T-helper 1 cell (primary cell): ENCODE results near the gene C1orf35.

Source experiments
- DNase-seq, 5 donors: peaks; one replicate each; pipeline ENCODE4 v3.0.0-alpha.2; 2012 to 2020

Gene C1orf35

DNA sequence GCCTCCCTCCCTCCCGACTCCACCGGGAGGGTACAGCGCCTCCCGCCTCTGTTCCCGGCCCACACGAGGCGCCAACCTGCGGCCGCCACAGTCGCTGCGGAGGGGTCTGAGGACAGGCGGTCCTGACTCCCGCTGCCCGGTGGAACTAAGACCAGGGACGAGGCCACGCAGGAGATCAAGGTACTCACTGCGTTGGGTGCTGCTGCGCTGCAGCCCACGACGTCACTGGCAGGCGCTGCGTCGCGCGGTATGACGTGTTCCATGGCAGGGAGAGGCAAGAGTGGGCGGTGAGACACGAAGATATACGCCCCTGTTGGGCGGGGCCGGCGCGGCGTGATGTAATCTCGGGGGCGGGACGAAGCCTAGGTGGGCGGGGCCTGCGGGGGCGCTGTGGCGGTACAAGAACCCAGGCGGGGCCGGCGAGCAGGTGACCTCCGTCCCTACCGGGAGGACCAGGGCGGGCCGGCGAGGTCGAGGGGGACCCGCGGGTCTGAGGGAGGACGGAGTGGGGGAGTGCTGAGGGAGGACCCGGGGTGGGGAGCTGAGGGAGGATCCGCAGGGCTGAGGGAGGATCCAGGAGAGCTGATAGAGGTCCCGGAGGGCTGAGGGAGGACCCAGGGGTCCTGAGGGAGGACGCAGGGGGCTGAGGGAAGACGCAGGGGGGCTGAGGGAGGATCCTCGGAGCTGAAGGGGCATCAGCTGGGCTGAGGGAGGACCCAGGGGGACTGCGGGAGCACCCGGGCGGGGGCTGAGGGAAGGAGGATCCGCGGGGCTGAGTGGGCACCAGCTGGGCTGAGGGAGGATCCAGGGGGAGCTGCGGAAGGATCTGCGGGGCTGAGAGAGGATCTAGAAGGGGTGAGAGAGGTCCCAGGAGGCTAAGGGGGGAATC is 6.2 kb upstream of the C1orf35 start, which contains the start of gene MRPL55:
Gene MRPL55 (minus strand): TSS at position 227 of the 889 bp plus-strand sequence. CDS start 1,039 bp downstream, outside the sequence.
- DNase-seq = peak; percentile 96 to 98 (median 97)

DNA sequence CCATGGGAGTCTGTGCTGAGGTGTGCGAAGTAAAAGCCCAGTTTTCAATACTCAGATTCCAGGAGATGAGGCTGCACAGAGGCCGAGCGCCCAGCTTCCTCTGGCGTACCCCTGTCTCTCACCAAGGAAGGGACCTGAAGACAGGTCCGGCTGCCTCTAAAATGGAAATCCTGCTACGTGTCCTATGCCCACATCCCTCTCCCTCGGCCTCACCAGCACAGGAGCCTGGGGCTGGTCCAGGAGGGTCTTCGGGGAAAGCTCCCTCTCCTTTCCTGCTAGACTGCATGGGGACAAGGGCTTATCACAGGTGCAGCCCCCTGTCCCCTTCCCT is 5.6 kb upstream of the C1orf35 start:
- DNase-seq = no peak

DNA sequence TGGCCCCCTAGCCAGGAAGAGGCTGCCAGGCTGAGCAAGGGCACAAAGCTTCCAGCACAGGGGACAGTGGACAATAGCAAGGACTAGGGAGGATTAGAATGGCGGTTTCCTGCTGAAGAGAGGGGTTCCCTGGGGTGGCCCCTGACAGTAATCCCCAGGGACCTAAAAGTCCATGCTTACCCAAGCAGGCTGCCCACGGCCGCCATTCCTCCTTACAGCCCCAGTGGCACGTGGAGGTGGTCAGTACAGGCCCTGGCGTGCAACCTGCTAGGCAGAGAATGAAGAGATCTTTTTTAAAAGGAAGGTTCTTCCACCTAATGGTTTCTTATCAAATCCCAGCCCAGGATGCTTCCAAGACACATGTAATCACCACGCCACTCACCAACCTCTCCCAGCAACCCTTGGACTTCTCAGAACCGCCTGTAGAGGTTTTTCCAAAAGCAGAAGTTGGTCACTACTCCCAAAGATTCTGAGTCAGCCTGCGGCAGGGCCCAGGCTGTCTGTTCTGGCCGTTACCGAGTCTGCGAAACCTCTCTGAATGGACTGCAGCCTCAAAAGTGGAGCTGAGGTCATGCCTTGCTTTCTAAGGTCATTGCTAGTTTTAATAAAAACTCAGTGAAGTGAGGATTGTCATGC is 5.0 kb upstream of the C1orf35 start:
- DNase-seq = no peak

DNA sequence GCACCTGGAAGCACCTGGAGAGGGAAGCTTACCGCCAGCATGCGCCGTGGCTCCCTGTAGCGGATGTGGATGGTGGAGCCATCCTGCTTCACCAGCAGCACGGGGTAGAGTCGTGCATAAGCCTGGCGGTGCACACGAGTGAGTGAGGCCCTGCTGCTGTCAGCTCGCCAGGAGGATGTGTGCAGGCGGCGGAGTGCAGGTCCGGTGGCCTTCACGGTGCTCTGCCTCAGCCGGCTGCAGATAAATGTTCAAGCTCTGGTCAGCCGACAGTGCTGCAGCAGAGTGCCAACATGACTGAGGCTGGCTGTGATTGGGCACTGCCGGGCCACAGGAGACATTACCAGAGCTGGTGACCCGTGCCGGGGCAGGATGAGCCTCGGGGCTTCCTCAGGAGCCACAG is 4.5 kb upstream of the C1orf35 start:
- no peak for DNase-seq

DNA sequence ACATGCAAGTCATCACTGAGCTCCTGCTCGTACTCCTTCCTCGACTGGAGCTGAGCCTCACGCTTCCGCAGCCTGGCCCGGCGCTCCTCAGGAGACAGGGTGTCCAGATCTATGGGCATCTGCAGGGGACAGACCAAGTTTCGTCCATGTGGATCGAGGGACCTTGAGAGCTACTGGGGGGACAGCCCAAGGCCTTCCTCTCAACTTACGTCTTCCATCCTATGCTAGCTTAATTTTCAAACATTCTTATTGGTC is 3.6 kb upstream of the C1orf35 start:
- DNase-seq = no peak

DNA sequence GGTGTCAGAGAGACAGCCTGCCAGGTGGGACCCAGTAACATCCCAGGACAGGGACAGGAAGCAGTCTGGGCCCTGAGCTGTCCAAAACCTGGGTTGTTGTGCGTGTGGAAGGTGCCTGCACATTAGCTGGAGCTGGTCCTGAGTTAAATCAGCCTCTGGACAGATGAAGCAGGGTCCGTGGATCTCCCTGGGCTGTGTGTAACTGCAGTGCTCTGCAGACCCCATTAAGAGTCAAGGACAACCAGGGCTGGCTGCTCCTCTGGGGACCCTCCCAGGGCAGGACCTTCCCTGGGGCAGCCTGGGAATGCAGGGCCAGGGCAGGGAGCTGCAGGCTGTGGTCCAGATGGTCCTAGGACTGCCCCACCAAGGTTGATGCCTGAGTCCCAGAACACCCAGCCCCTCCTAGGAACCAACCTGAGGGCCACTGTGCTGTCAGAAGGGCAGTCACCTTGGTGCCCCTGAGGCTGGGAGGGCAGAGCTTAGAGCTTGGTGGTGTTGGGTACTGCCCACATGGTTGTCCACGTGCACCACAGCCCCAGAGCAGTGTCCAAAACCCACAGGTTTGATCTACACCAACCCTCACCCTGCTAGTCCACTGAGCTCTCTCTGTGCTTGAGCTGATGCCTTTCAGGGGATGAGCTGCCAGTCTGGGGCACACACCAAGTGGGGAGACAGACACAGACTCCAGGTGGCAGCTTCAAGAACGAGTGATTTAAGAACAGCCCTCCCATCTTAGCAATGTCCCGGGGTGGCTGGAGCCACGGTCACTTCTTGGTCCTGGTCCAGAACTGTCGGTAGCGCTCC is 3.1 kb upstream of the C1orf35 start:
- DNase-seq = no peak

DNA sequence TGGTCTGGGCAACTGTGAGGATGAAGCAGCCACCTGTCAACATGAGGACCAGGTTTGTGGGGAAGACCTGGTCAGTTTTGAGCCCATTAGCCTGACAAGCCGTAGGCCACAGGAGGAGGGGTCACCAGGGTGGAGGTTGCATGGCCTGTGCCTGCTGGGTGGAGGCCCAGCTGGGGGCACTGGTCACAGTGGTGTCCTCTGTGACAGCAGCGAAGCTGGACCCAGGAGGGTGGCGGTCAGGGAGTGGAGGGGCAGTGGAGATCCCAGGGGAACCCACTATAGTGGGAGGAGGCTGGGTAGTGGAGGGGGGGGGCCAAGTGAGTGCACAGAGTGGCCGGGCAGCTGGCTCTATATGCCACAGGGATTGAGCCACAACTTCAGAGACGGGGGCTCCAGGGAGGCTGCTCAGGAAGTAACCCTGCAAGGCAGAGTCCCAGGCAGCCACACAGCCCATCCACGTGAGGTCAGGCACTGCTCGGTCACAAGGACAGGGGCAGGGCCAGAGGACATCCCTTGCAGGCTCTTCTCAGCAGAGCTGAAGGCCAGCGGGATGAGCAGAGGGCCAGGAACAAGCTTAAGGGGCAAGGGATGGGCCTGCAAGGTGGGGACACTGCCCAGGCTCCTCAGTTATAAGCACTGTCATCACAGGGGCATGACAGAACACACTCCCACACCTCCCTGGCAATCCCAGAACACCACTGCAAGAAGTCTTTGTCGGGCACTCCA is 2.3 kb upstream of the C1orf35 start:
- no peak for DNase-seq

DNA sequence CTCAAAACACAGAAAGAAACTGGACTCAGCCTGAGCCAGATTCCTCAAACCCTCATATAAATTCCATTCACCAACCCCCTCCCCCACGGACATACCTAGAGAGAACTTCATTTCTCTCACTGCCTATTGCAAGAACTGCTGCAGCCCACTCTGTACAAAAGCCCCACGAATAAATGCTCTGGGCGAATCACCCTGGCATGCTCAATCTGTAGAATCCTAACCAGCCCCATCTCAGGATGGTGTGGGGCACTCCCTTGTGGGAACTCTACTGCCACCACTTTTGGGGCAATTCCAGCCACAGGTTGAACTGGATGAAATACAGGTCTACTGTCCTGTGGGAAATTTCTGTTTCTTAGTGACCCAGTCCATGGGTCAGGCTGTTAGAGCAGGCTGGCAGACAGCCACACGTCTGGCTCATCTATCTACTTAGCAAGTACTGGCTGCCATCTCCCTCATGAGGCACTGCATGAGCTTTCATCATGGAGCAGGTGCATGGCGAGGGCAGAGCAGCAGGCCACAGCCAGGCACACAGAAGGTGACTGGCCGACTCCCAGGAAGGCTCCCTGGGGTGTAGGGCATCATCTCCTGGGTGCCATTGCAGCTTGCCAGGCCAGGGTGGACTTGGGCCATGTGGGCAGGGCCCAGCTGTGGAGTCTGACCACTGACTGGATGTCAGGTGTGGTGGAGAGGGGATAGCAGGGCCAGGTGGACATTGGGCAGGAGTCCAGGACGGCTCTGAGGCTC is 1.6 kb upstream of the C1orf35 start:
- DNase-seq = no peak

DNA sequence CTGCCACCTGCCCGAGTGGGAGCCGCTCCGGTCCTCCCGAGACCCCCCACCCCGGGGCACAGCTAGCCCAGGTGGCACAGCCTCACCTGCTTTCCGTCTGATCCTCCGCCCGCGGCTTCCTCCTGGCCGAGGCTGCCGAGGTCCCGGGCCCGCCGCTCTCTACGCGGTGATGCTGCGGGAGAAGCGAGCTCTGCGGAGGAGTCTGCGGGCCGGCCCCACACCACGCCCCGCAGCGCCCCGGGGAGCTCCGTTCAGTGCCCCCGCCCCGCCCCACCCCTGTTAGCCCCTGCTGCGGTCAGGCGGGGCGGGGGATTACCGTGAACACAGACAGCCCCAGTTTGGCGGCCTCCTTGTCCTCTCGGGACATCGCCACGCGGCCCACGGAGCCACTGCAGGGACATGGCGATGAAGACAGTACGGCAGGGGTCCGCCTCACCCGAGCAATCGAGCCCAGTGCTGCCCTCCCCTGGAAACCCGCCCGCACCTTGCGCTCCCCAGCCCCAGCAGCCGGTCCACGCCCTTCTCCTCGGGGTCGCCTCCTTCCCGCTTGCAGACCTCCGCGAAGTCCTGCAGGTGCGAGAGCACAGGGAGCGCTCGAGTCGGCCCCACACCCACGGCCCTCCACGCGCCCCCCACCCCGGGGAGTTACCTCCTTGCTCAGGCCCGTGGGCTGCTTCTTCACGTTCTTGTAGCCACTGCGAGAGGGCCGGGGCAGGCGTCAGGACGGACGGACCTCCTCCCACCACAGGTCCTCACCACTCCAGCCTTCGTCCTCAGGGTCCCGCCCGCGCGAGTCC is 933 bp downstream of the C1orf35 start:
- peak; percentile 40 to 61 (median 60) for DNase-seq

DNA sequence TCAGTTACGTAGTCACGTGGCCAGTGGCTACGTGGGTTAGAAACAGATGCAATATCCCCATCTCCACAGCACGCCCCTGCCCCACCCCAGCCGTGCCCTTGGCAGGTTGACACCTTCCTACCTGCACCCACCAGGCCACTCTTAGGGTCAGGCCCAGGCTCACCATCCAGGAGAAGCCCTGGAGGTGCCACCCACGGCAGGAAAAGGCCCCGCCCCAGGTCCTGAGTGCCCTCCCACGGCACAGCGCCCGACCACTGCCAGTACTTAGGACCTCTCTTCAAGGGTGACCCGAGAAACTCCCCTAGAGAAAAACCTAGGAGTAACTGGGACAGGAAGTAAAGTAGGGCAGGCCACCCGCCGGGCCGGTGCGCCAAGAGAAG is 1.5 kb downstream of the C1orf35 start:
- DNase-seq = no peak

DNA sequence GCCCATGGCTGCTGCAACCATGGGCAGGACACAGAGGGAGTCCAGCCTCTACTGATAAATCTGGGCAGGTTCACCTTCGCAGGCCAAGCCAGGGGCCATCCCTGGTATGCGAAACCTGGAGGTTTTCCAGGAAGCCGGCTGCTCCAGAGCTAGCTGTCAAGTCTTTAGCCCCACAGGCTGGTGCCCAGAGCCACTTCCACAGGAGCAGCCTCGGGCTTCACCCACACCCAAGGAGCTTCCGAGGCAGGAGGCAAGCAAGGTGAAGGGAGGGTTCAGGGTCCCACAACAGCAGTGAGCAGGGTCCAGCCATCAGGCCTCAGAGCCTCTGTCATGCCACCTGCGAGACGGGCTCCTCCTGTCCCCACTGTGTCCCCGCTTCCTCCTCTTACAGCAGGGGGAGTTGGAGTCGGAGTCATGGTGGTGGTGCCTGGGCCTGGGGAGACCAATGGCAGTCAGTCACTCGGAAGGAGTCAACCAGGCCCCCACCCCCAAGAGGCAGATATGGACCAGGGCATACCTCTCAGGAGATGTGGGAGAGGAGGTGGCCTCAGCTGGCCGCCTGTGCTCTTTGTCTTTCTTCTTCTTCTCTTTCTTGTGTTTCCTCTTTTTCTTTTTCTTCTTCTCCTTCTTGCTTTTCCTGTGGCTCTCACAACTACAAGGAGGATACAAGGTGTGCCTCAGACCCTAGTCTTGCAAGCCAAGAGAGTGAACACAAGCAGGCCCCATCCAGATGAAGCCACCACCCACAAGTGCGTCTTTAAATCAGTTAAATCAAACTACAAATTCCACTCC is 2.1 kb downstream of the C1orf35 start:
- DNase-seq = no peak

DNA sequence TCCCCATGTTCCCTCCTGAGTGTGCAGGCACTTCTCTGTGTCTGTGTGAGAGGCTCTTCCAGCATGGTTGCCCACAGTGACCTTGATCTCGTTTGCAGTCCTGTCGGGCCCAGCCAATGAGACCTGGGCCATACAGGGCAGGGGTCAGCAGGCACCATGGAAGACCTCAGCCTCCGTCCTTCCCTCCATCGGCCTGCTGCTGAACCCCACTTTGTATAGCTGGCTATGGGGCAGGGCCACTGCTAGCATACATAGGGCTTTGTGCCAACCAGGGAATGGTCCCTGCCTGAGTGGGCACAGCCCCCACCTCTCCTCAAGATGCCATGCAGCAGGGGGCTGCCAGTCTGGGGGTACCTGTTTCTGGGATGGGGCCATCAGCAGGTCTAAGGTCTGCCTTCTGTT is 3.8 kb downstream of the C1orf35 start:
- DNase-seq = no peak

DNA sequence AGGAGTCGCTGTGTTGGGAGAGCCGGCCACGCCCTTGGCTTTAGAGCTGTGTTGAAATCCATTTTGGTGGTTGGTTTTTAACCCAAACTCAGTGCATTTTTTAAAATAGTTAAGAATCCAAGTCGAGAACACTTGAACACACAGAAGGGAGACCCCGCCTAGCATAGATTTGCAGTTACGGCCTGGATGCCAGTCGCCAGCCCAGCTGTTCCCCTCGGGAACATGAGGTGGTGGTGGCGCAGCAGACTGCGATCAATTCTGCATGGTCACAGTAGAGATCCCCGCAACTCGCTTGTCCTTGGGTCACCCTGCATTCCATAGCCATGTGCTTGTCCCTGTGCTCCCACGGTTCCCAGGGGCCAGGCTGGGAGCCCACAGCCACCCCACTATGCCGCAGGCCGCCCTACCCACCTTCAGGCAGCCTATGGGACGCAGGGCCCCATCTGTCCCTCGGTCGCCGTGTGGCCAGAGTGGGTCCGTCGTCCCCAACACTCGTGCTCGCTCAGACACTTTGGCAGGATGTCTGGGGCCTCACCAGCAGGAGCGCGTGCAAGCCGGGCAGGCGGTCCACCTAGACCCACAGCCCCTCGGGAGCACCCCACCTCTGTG is 4.7 kb downstream of the C1orf35 start:
- DNase-seq = no peak

DNA sequence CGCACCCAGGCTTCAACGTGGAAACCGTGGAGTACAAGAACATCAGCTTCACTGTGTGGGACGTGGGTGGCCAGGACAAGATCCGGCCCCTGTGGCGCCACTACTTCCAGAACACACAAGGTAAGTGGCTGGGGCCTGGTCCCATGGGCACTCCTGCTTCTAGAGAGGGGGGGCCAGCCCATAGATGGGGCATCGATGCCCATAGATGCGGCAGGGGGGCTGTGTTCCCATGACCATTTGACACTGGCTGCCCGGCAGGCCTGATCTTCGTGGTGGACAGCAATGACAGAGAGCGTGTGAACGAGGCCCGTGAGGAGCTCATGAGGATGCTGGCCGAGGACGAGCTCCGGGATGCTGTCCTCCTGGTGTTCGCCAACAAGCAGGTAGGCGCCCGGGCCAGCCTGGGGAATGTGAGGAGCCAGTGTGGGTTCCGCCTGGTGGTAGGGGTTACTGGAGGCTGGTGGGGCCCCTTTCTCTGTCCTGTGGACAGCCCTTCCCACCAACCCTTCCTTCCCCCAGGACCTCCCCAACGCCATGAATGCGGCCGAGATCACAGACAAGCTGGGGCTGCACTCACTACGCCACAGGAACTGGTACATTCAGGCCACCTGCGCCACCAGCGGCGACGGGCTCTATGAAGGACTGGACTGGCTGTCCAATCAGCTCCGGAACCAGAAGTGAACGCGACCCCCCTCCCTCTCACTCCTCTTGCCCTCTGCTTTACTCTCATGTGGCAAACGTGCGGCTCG is 5.6 kb downstream of the C1orf35 start:
- no peak for DNase-seq

DNA sequence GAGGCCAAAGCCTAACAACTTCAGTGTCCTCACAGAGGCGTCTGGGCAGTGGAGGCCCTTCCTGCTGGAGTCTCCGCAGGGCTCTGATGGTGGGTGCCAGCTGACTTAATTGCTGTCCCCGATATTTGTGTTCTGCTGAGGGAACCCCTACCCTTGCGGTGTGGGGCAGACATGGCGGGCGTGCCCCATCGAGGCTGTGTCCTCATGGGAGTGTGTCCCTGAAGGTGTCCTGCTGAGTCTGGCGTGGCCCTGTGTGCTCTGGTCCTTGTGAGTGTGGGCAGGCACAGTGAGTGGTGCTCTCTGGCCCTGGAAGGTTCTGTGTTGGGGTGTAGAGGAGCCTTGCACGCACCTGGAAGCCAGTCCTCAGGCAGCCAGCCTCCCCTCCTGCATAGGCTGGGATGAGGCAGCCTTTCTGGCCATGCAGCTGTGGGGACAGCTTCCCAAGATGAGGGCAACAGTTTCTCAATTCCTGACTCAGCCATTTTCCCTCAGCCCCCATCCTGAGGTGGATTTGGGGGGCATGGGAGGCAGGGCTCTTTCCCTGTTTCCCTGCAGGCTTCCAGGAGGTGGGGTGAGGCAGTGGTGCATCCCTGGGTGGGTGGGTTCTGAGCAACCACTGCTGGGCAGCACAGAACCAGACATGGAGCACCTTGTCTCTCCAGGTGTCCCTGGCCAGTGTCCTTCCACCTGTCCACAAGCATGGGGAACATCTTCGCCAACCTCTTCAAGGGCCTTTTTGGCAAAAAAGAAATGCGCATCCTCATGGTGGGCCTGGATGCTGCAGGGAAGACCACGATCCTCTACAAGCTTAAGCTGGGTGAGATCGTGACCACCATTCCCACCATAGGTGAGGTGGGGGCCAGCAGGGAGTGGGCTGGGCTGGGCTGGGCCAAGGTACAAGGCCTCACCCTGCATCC is 6.5 kb downstream of the C1orf35 start:
- DNase-seq = no peak

DNA sequence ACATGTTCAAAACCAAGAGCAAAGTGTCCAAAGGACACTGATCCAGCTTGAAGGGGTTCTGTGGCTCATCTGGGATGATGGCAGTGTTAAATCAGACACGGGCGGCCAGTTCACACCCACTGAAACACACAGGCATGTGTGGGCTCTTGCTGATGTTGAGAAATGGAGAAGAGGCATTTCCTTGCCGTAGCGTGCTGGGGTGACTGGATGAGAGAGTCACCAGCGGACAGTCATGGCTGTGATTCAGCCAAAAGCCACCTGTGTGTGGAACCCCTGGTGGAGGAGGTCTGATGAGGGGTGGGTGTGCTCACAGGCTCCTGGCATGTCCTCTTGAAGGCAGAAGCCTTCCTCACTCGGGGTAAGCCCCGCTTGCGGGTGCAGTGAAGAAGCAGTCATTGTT is 7.2 kb downstream of the C1orf35 start:
- no peak for DNase-seq

DNA sequence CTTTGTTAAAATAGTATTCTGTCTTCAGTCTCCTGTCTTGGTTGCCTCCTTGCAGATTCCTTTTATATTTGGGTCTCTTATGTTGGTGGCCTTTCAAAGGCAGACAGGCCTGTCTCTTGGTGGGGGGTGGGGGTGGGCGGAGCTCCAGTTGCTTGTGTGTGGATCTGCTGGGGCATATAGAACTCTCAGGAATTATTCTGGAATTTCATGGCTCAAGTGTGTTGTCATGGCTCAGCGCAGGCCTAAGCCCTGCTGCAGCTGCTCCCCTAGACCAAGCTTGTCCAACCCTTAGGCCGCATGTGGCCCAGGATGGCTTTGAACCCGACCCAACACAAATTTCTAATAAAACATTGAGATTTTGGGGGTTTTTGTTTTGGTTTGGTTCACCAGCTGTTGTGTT is 8.0 kb downstream of the C1orf35 start:
- DNase-seq = no peak

DNA sequence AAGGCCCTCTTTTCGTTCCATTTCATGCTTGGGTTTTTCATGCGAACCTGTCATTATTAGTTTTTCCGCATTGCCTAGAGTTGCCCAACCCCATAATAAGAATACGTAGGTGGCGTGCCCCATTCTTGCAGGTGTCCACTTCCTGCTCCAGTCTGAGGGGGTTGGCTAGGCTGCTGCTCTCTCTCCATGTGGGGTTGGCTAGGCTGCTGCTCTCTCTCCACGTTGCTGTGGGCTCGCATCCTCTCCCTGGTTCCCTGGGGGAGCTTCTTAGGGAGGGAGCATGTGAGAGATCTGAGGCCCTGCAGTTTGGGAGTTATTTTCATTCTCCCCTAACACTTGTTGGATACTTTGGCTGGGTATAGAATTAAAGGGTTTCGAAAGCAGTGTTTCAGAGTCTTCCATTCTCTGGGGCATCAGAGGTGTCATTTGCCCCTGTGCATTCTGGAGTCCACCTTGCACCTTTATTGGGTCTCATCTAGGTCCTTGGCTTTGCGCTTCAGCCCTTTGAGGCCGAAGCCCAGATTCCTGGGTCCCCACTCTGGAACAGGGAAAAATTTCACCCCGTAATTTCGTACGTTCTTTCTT is 8.6 kb downstream of the C1orf35 start:
- DNase-seq = no peak
